ENCODE measurements around the gene SUGCT. TPM values are rescaled to one million over a fixed set of nuclear protein-coding genes. Genes with fewer than 3 reads are reported as not detected.
A peak's percentile ranks its signal among the peaks of the same experiment; 100 is the strongest.

The SUGCT gene
- total RNA-seq, 1 donor from 2014 or later: 1.6 TPM

DNA sequence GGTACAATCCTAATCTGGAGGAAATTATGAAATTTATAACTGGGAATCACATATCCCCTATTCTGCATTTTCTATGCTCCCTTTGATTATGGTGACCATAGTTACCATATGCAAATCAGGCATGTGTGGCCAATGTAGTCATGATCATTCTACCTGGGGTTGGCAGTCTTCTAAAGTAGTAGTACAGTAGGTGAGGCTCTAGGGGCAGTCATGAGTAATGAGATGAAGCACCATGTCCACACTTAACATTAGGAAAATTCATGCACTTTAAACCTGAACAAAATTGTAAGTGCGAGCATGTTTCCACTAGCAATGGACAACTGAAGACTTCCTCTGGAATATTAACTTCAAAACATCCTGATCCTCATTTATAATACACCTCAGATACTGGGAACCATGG is 545.9 kb downstream of the SUGCT start:
- no peaks in the 10 kb centered on the region for H3K4me1 Mint-ChIP-seq (ENCODE audit: unreplicated experiment)
- no peak overlapping the region for H3K4me3 Mint-ChIP-seq (ENCODE audit: unreplicated experiment)
- peak; percentile 11 for DNase-seq (ENCODE audit: low spot score)
- no peak overlapping the region for H3K27ac Mint-ChIP-seq (ENCODE audit: unreplicated experiment)
- TF ChIP-seq, protein P1, sequence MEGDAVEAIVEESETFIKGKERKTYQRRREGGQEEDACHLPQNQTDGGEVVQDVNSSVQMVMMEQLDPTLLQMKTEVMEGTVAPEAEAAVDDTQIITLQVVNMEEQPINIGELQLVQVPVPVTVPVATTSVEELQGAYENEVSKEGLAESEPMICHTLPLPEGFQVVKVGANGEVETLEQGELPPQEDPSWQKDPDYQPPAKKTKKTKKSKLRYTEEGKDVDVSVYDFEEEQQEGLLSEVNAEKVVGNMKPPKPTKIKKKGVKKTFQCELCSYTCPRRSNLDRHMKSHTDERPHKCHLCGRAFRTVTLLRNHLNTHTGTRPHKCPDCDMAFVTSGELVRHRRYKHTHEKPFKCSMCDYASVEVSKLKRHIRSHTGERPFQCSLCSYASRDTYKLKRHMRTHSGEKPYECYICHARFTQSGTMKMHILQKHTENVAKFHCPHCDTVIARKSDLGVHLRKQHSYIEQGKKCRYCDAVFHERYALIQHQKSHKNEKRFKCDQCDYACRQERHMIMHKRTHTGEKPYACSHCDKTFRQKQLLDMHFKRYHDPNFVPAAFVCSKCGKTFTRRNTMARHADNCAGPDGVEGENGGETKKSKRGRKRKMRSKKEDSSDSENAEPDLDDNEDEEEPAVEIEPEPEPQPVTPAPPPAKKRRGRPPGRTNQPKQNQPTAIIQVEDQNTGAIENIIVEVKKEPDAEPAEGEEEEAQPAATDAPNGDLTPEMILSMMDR (IDR thresholded peaks at IDR 0.05; ENCODE audit: unreplicated experiment): peak; percentile 41
- no peaks in the 10 kb centered on the region for H3K36me3 Mint-ChIP-seq (ENCODE audit: low read depth, unreplicated experiment)
- no peaks in the 10 kb centered on the region for H3K9me3 Mint-ChIP-seq (ENCODE audit: unreplicated experiment)
- no peaks in the 10 kb centered on the region for H3K27me3 Mint-ChIP-seq (ENCODE audit: unreplicated experiment)

GRCh38 chr7:40682696-40683095 is 547.9 kb downstream of the SUGCT start:
- Mint-ChIP-seq H3K27ac (ENCODE audit: unreplicated experiment) (no peak overlapping the region), H3K4me3 (ENCODE audit: unreplicated experiment) (no peak overlapping the region), H3K27me3 (ENCODE audit: unreplicated experiment) (no peaks in the 10 kb centered on the region), H3K4me1 (ENCODE audit: unreplicated experiment) (no peaks in the 10 kb centered on the region), H3K9me3 (ENCODE audit: unreplicated experiment) (no peaks in the 10 kb centered on the region), H3K36me3 (ENCODE audit: low read depth, unreplicated experiment) (no peaks in the 10 kb centered on the region)
- no peak for DNase-seq (ENCODE audit: low spot score)
- TF ChIP-seq, protein P1 (IDR thresholded peaks at IDR 0.05; ENCODE audit: unreplicated experiment): no peak

DNA sequence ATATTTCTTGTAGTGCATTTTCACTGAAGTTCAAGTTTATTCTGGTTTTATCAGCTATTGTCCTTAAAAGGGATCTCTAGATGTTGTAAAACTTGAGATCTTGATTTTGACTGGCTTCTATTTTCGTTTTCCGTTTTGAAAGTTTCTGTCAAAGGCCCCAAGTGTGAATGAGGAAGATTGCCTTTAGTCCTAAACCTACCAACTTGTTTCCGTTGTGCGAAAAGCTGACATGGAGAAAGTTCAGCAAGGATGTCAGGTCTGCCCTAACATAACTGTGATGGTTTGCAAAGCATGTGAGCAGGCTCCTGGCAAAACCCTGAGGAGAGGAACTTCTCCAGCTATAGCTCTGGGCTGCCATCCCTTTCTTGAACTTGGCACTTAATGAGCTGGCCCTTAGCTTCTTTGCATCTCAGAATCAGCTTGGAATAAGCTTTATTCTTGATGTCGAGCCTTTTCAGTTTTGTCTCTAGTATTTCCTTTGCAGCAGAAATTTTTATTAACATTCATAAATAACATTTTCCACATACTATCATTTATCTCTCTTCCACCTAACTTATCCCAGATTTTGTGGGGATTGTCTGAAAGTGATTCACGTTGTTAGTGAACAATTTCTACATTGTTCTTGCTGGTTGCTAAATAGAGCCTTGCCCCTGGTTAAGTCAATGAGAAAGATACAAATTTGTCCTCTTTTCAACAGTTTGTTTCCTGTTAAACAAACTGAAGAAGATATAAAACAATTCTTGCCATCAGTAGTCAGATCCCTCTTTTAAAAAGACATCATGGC is 559.4 kb downstream of the SUGCT start:
- H3K4me3 Mint-ChIP-seq (ENCODE audit: unreplicated experiment): no peak overlapping the region
- TF ChIP-seq, protein P1 (IDR thresholded peaks at IDR 0.05; ENCODE audit: unreplicated experiment): no peak
- no peaks in the 10 kb centered on the region for H3K36me3 Mint-ChIP-seq (ENCODE audit: low read depth, unreplicated experiment)
- H3K9me3 Mint-ChIP-seq (ENCODE audit: unreplicated experiment): no peaks in the 10 kb centered on the region
- no peak overlapping the region for H3K27ac Mint-ChIP-seq (ENCODE audit: unreplicated experiment)
- peaks cover 4% of the 10 kb centered on the region for H3K27me3 Mint-ChIP-seq (ENCODE audit: unreplicated experiment)
- no peaks in the 10 kb centered on the region for H3K4me1 Mint-ChIP-seq (ENCODE audit: unreplicated experiment)
- DNase-seq (ENCODE audit: low spot score): no peak

DNA sequence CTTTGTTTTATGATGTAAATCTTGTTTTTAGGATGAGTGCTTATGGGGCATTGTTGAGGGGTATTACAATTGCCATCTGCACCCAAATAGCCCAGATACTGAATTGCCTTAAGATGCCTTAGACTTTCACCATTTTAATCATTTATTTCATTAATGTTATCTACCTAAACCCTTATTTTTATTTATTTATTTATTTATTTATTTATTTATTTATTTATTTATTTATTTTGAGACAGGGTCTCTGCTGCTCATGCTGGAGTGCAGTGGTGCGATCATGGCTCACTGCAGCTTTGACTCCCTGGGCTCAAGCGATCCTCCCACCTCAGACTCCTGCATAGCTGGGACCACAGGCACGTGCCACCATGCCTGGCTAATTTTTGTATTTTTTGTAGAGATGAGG is 560.2 kb downstream of the SUGCT start:
- TF ChIP-seq, protein P1 (IDR thresholded peaks at IDR 0.05; ENCODE audit: unreplicated experiment): no peak
- H3K4me3 Mint-ChIP-seq (ENCODE audit: unreplicated experiment): no peak overlapping the region
- no peak for DNase-seq (ENCODE audit: low spot score)
- no peaks in the 10 kb centered on the region for H3K4me1 Mint-ChIP-seq (ENCODE audit: unreplicated experiment)
- H3K27ac Mint-ChIP-seq (ENCODE audit: unreplicated experiment): no peak overlapping the region
- H3K36me3 Mint-ChIP-seq (ENCODE audit: low read depth, unreplicated experiment): no peaks in the 10 kb centered on the region
- peaks cover 4% of the 10 kb centered on the region for H3K27me3 Mint-ChIP-seq (ENCODE audit: unreplicated experiment)
- H3K9me3 Mint-ChIP-seq (ENCODE audit: unreplicated experiment): no peaks in the 10 kb centered on the region

GRCh38 chr7:40697653-40698052 is 562.8 kb downstream of the SUGCT start:
- Mint-ChIP-seq H3K27me3 (ENCODE audit: unreplicated experiment) (peaks cover 4% of the 10 kb centered on the region), H3K4me3 (ENCODE audit: unreplicated experiment) (no peak overlapping the region), H3K36me3 (ENCODE audit: low read depth, unreplicated experiment) (no peaks in the 10 kb centered on the region), H3K4me1 (ENCODE audit: unreplicated experiment) (peaks cover 10% of the 10 kb centered on the region), H3K27ac (ENCODE audit: unreplicated experiment) (no peak overlapping the region), H3K9me3 (ENCODE audit: unreplicated experiment) (no peaks in the 10 kb centered on the region)
- DNase-seq (ENCODE audit: low spot score): no peak
- TF ChIP-seq, protein P1 (IDR thresholded peaks at IDR 0.05; ENCODE audit: unreplicated experiment): no peak

All from endothelial cell (in vitro differentiated cells).